Caco-2 (cell line): ENCODE results near the gene NDUFS7. TPM values are rescaled to one million over a fixed set of nuclear protein-coding genes. Genes with fewer than 3 reads are reported as not detected.
A peak's percentile ranks its signal among the peaks of the same experiment; 100 is the strongest.

Experiments
- BruUV-seq: library from RNA; stranded (reverse); fragments of 400-500 nt; replicated peaks from 2 replicates; lab custom pipeline; 2021; lab: Mats Ljungman, UMichigan
- CTCF ChIA-PET: fragments of 300-600 bp; sonication (Branson Sonifier 250); formaldehyde crosslinking; loops from one replicate; lab custom pipeline; 2022; ENCODE audit warnings: antibody characterized with exemption; lab: Charles Lee
- POLR2A ChIA-PET: fragments of 300-600 bp; sonication (Branson Sonifier 250); formaldehyde crosslinking; loops from one replicate; lab custom pipeline; 2022; ENCODE audit warnings: antibody characterized with exemption; lab: Charles Lee
- DNase-seq, 2 experiments: peaks; one replicate each; pipeline versions ENCODE4 v3.0.0 to v3.0.0-alpha.2; 2020 to 2022
- H3K27me3 ChIP-seq: replicated peaks from 2 replicates; pipeline ENCODE4 v1.6.0; 2011; ENCODE audit warnings: low read length; ENCODE audit not compliant: control insufficient read depth, insufficient read depth
- H3K36me3 ChIP-seq: 2 replicates; pipeline ENCODE4 v1.5.1; 2011; ENCODE audit warnings: low read length; ENCODE audit not compliant: control insufficient read depth, insufficient read depth
- H3K4me1 ChIP-seq: fragments of 250-450 bp; sonication (Bioruptor Pico); 2 replicates; pipeline ENCODE4 v1.5.1; 2020; ENCODE audit warnings: mild to moderate bottlenecking
- H3K4me3 ChIP-seq: 2 replicates; pipeline ENCODE4 v1.5.1; 2011; ENCODE audit warnings: low read depth, mild to moderate bottlenecking, control low read depth, low read length
- H3K9me3 ChIP-seq: fragments of 250-450 bp; sonication (Bioruptor Pico); 2 replicates; pipeline ENCODE4 v1.5.1; 2020; ENCODE audit warnings: mild to moderate bottlenecking, moderate library complexity
- H3K27ac Mint-ChIP-seq: one replicate; pipeline ENCODE4 v1.8.0; 2022; ENCODE audit warnings: mixed read lengths; ENCODE audit not compliant: unreplicated experiment
- H3K27me3 Mint-ChIP-seq: one replicate; pipeline ENCODE4 v1.8.0; 2022; ENCODE audit warnings: mixed read lengths; ENCODE audit not compliant: insufficient read depth, unreplicated experiment
- H3K36me3 Mint-ChIP-seq: one replicate; pipeline ENCODE4 v1.8.0; 2022; ENCODE audit warnings: mild to moderate bottlenecking, mixed read lengths; ENCODE audit not compliant: insufficient read depth, unreplicated experiment
- H3K4me1 Mint-ChIP-seq: one replicate; pipeline ENCODE4 v1.8.0; 2022; ENCODE audit warnings: low read depth, mixed read lengths; ENCODE audit not compliant: unreplicated experiment
- H3K4me3 Mint-ChIP-seq: one replicate; pipeline ENCODE4 v1.8.0; 2022; ENCODE audit warnings: mild to moderate bottlenecking, moderate library complexity, mixed read lengths; ENCODE audit not compliant: unreplicated experiment
- H3K9me3 Mint-ChIP-seq: one replicate; pipeline ENCODE4 v1.8.0; 2022; ENCODE audit warnings: mixed read lengths; ENCODE audit not compliant: unreplicated experiment
- CTCF ChIP-seq, 2 experiments: fragments of 200-600 bp in 1 of 2; IDR thresholded peaks; 1 replicate in 1 of 2; 2 replicates in 1 of 2; pipeline versions ENCODE4 v1.5.1 to v1.8.0; 2011 to 2022; ENCODE audit warnings: antibody characterized with exemption in 1 of 2, control low read depth in 1 of 2, inconsistent platforms in 1 of 2, low read depth in 1 of 2, low read length in 1 of 2, mild to moderate bottlenecking in 1 of 2, moderate library complexity in 1 of 2; ENCODE audit not compliant: insufficient read depth in 1 of 2, severe bottlenecking in 1 of 2, unreplicated experiment in 1 of 2
- intact Hi-C: fragments of 100-400 bp; cut with micrococcal nuclease; formaldehyde crosslinking; loops from one replicate; pipeline ENCODE4 v1.10.0; 2022; ENCODE audit not compliant: unreplicated experiment
- total RNA-seq: library from RNA; stranded (reverse); gene quantifications from 2 replicates; pipeline ENCODE4 v1.2.3, GENCODE V29; 2022

Gene NDUFS7
- total RNA-seq, 1 experiment from 2014 or later = 111 TPM

- no TSS peak for BruUV-seq
- Mint-ChIP-seq H3K36me3 (peaks cover 29% of the 10 kb centered on the region), H3K27ac (peak overlapping the region; percentile 99), H3K4me3 (peak overlapping the region; percentile 85), H3K4me1 (peaks cover 8% of the 10 kb centered on the region), H3K9me3 (no peaks in the 10 kb centered on the region), H3K27me3 (peaks cover 6% of the 10 kb centered on the region)
- TF ChIP-seq CTCF (IDR thresholded peaks at IDR 0.05; ENCODE audit: insufficient read depth in 1 of 2, low read depth in 1 of 2, low read length in 1 of 2, severe bottlenecking in 1 of 2, unreplicated experiment in 1 of 2) = no peak
- 0 out of 2 replicates have a peak overlapping the region, but pooled peaks have one; percentile 14 for H3K4me3 ChIP-seq
- no peaks in the 10 kb centered on the region for H3K27me3 ChIP-seq
- DNase-seq = no peak
- CTCF ChIA-PET = interaction anchor here (0.7 to 1.0 kb wide), 3 partner anchors 15 to 116 kb away, joined by 3 to 4 read pairs (median 3); no protein-coding TSS in a partner anchor
- H3K4me1 ChIP-seq = 0 out of 2 replicates have a peak, but pooled peaks cover 3% of the 10 kb centered on the region
- no peaks in the 10 kb centered on the region for H3K9me3 ChIP-seq
- POLR2A ChIA-PET = interaction anchor here (0.7 kb wide), 1 partner anchor 137 kb away, joined by 7 read pairs; no protein-coding TSS in a partner anchor
- H3K36me3 ChIP-seq = no peaks in the 10 kb centered on the region; the same call in 1 of the 2 replicates
- intact Hi-C loops = no loop called here
Observed at GRCh38 chr19:1383017-1383311, 743 bp upstream of the NDUFS7 start.

- H3K4me3 Mint-ChIP-seq = peak overlapping the region; percentile 85
- no peaks in the 10 kb centered on the region for H3K9me3 Mint-ChIP-seq
- no peaks in the 10 kb centered on the region for H3K9me3 ChIP-seq
- TF ChIP-seq CTCF (IDR thresholded peaks at IDR 0.05; ENCODE audit: insufficient read depth in 1 of 2, low read depth in 1 of 2, low read length in 1 of 2, severe bottlenecking in 1 of 2, unreplicated experiment in 1 of 2) = no peak
- peaks cover 1% of the 10 kb centered on the region; the same call in 1 of the 2 replicates for H3K36me3 ChIP-seq
- peaks cover 6% of the 10 kb centered on the region for H3K27me3 Mint-ChIP-seq
- POLR2A ChIA-PET = no interaction called here
- DNase-seq = no peak
- peaks cover 29% of the 10 kb centered on the region for H3K36me3 Mint-ChIP-seq
- 0 out of 2 replicates have a peak, but pooled peaks cover 3% of the 10 kb centered on the region for H3K4me1 ChIP-seq
- H3K4me1 Mint-ChIP-seq = peaks cover 8% of the 10 kb centered on the region
- CTCF ChIA-PET = no interaction called here
- peak overlapping the region; percentile 99 for H3K27ac Mint-ChIP-seq
- BruUV-seq = TSS peak; percentile 28
- H3K4me3 ChIP-seq = peak overlapping the region; percentile 97
- intact Hi-C loops = no loop called here
- no peaks in the 10 kb centered on the region for H3K27me3 ChIP-seq
Observed at GRCh38 chr19:1384085-1384462, 367 bp downstream of the NDUFS7 start.

GRCh38 chr19:1384478-1385110 is 887 bp downstream of the NDUFS7 start:
- TF ChIP-seq CTCF (IDR thresholded peaks at IDR 0.05; ENCODE audit: insufficient read depth in 1 of 2, low read depth in 1 of 2, low read length in 1 of 2, severe bottlenecking in 1 of 2, unreplicated experiment in 1 of 2) = no peak
- intact Hi-C loops = no loop called here
- no TSS peak for BruUV-seq
- H3K36me3 Mint-ChIP-seq = peaks cover 30% of the 10 kb centered on the region
- CTCF ChIA-PET = no interaction called here
- Histone ChIP-seq H3K27me3 (no peaks in the 10 kb centered on the region), H3K36me3 (peaks cover 2% of the 10 kb centered on the region; the same call in 1 of the 2 replicates), H3K4me3 (peak overlapping the region; percentile 97), H3K9me3 (no peaks in the 10 kb centered on the region), H3K4me1 (0 out of 2 replicates have a peak, but pooled peaks cover 3% of the 10 kb centered on the region)
- peak overlapping the region; percentile 85 for H3K4me3 Mint-ChIP-seq
- H3K9me3 Mint-ChIP-seq = no peaks in the 10 kb centered on the region
- peaks cover 8% of the 10 kb centered on the region for H3K4me1 Mint-ChIP-seq
- peak overlapping the region; percentile 99 for H3K27ac Mint-ChIP-seq
- no peak for DNase-seq
- POLR2A ChIA-PET = no interaction called here
- peaks cover 6% of the 10 kb centered on the region for H3K27me3 Mint-ChIP-seq
